Measurements from ENCODE around the gene SYT1.

The SYT1 gene

DNA sequence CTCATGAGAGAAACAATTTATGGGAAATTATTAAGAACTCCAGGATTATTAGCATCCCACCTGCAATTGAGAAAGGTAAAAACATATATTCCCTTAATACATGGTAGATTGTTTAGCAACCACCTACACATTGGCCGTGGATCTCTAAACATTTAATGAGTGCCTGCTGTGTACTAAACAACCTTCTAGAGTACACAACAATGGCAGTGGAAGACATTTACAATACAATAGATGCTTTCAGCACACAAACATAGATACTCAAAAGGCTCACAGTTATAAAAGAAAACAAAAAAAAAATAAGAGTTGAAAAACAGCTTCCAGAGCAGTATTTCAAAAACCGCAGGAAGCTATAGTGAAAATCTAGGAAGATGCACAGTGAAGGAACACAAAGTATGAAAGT is 382.9 kb downstream of the SYT1 start:
- Histone ChIP-seq H3K4me3 (ENCODE audit: low read depth, low read length) (peak overlapping the region; percentile 24; the same call in 1 of the 2 replicates), H3K9me3 (ENCODE audit: control insufficient read depth, insufficient read depth, low read length) (no peaks in the 10 kb centered on the region), H3K36me3 (ENCODE audit: control insufficient read depth, insufficient read depth, low read length) (no peaks in the 10 kb centered on the region), H3K27me3 (ENCODE audit: control insufficient read depth, insufficient read depth, low read length) (no peaks in the 10 kb centered on the region), H3K27ac (ENCODE audit: low read depth, low read length) (peak overlapping the region; percentile 75), H3K9ac (ENCODE audit: low read depth, low read length) (no peak overlapping the region), H3K4me1 (ENCODE audit: control insufficient read depth, insufficient read depth, low read length) (peaks cover 26% of the 10 kb centered on the region)

- Histone ChIP-seq H3K9me3 (ENCODE audit: control insufficient read depth, insufficient read depth, low read length) (no peaks in the 10 kb centered on the region), H3K4me1 (ENCODE audit: control insufficient read depth, insufficient read depth, low read length) (peaks cover 26% of the 10 kb centered on the region), H3K36me3 (ENCODE audit: control insufficient read depth, insufficient read depth, low read length) (no peaks in the 10 kb centered on the region), H3K4me3 (ENCODE audit: low read depth, low read length) (no peak overlapping the region), H3K27me3 (ENCODE audit: control insufficient read depth, insufficient read depth, low read length) (no peaks in the 10 kb centered on the region), H3K27ac (ENCODE audit: low read depth, low read length) (no peak overlapping the region), H3K9ac (ENCODE audit: low read depth, low read length) (no peak overlapping the region)
Observed at GRCh38 chr12:79250186-79250585, 385.6 kb downstream of the SYT1 start.

DNA sequence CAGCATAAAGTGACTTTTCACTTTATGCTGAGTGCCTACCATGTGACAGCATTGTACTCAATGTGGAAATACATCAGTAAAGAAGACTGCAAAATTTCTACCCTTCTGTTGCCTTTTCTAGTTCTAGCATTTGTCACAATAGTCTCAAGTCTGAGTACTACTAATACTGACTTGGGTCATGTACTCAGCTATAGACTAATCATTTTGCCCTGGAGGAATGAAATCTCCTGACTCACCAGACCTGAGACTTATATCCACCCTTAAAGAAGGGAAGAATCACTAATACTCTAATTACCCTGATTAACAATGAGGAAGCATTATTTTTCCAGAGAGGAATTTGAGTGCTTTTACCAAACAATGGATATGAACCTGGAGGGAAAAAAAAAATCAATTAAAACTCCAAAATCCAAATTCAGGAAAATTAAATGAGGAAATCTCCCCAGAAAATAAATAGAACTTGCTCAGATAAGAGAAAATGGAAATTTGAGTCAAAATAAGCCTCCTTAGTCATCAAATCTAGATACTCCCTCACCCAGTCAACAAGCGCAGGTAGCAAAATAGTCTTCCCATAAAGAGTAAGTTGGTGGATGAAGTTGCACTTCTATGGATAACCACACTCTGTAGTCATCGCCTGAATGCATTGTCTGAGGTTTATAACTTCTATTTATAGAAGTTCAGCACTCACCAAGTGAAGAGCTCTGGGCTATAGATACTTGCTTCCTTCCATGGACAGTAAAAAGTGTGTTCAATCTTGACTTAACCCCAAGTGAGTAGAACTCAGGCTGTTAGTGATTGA is 386.6 kb downstream of the SYT1 start:
- no peaks in the 10 kb centered on the region for H3K36me3 ChIP-seq (ENCODE audit: control insufficient read depth, insufficient read depth, low read length)
- no peak overlapping the region for H3K9ac ChIP-seq (ENCODE audit: low read depth, low read length)
- no peaks in the 10 kb centered on the region for H3K27me3 ChIP-seq (ENCODE audit: control insufficient read depth, insufficient read depth, low read length)
- no peak overlapping the region for H3K27ac ChIP-seq (ENCODE audit: low read depth, low read length)
- H3K4me3 ChIP-seq (ENCODE audit: low read depth, low read length): no peak overlapping the region
- no peaks in the 10 kb centered on the region for H3K9me3 ChIP-seq (ENCODE audit: control insufficient read depth, insufficient read depth, low read length)
- H3K4me1 ChIP-seq (ENCODE audit: control insufficient read depth, insufficient read depth, low read length): peaks cover 26% of the 10 kb centered on the region

- Histone ChIP-seq H3K27ac (ENCODE audit: low read depth, low read length) (no peak overlapping the region), H3K4me1 (ENCODE audit: control insufficient read depth, insufficient read depth, low read length) (peaks cover 13% of the 10 kb centered on the region), H3K9ac (ENCODE audit: low read depth, low read length) (no peak overlapping the region), H3K27me3 (ENCODE audit: control insufficient read depth, insufficient read depth, low read length) (no peaks in the 10 kb centered on the region), H3K9me3 (ENCODE audit: control insufficient read depth, insufficient read depth, low read length) (no peaks in the 10 kb centered on the region), H3K4me3 (ENCODE audit: low read depth, low read length) (no peak overlapping the region), H3K36me3 (ENCODE audit: control insufficient read depth, insufficient read depth, low read length) (no peaks in the 10 kb centered on the region)
Observed at GRCh38 chr12:79252358-79253075, 387.9 kb downstream of the SYT1 start.

- no peak overlapping the region for H3K27ac ChIP-seq (ENCODE audit: low read depth, low read length)
- H3K27me3 ChIP-seq (ENCODE audit: control insufficient read depth, insufficient read depth, low read length): no peaks in the 10 kb centered on the region; the same call in 1 of the 2 replicates
- H3K36me3 ChIP-seq (ENCODE audit: control insufficient read depth, insufficient read depth, low read length): no peaks in the 10 kb centered on the region
- H3K9me3 ChIP-seq (ENCODE audit: control insufficient read depth, insufficient read depth, low read length): no peaks in the 10 kb centered on the region
- no peak overlapping the region for H3K9ac ChIP-seq (ENCODE audit: low read depth, low read length)
- H3K4me3 ChIP-seq (ENCODE audit: low read depth, low read length): no peak overlapping the region
- no peaks in the 10 kb centered on the region for H3K4me1 ChIP-seq (ENCODE audit: control insufficient read depth, insufficient read depth, low read length)
Observed at GRCh38 chr12:79255288-79255687, 390.7 kb downstream of the SYT1 start.

GRCh38 chr12:79260923-79261322 is 396.3 kb downstream of the SYT1 start:
- Histone ChIP-seq H3K4me1 (ENCODE audit: control insufficient read depth, insufficient read depth, low read length) (no peaks in the 10 kb centered on the region), H3K9ac (ENCODE audit: low read depth, low read length) (no peak overlapping the region), H3K27ac (ENCODE audit: low read depth, low read length) (no peak overlapping the region), H3K27me3 (ENCODE audit: control insufficient read depth, insufficient read depth, low read length) (peaks cover 3% of the 10 kb centered on the region; the same call in 1 of the 2 replicates), H3K9me3 (ENCODE audit: control insufficient read depth, insufficient read depth, low read length) (no peaks in the 10 kb centered on the region), H3K4me3 (ENCODE audit: low read depth, low read length) (no peak overlapping the region), H3K36me3 (ENCODE audit: control insufficient read depth, insufficient read depth, low read length) (no peaks in the 10 kb centered on the region)

GRCh38 chr12:79262938-79263337 is 398.4 kb downstream of the SYT1 start:
- Histone ChIP-seq H3K27ac (ENCODE audit: low read depth, low read length) (no peak overlapping the region), H3K9me3 (ENCODE audit: control insufficient read depth, insufficient read depth, low read length) (no peaks in the 10 kb centered on the region), H3K9ac (ENCODE audit: low read depth, low read length) (no peak overlapping the region), H3K36me3 (ENCODE audit: control insufficient read depth, insufficient read depth, low read length) (no peaks in the 10 kb centered on the region), H3K4me1 (ENCODE audit: control insufficient read depth, insufficient read depth, low read length) (no peaks in the 10 kb centered on the region), H3K4me3 (ENCODE audit: low read depth, low read length) (no peak overlapping the region), H3K27me3 (ENCODE audit: control insufficient read depth, insufficient read depth, low read length) (peaks cover 3% of the 10 kb centered on the region; the same call in 1 of the 2 replicates)

- H3K9me3 ChIP-seq (ENCODE audit: control insufficient read depth, insufficient read depth, low read length): no peaks in the 10 kb centered on the region
- no peak overlapping the region for H3K9ac ChIP-seq (ENCODE audit: low read depth, low read length)
- no peak overlapping the region for H3K4me3 ChIP-seq (ENCODE audit: low read depth, low read length)
- peaks cover 3% of the 10 kb centered on the region; the same call in 1 of the 2 replicates for H3K27me3 ChIP-seq (ENCODE audit: control insufficient read depth, insufficient read depth, low read length)
- H3K4me1 ChIP-seq (ENCODE audit: control insufficient read depth, insufficient read depth, low read length): no peaks in the 10 kb centered on the region
- no peaks in the 10 kb centered on the region for H3K36me3 ChIP-seq (ENCODE audit: control insufficient read depth, insufficient read depth, low read length)
- no peak overlapping the region for H3K27ac ChIP-seq (ENCODE audit: low read depth, low read length)
Observed at GRCh38 chr12:79266343-79267144, 402.0 kb downstream of the SYT1 start.

GRCh38 chr12:79267580-79267979 is 403.0 kb downstream of the SYT1 start:
- Histone ChIP-seq H3K27me3 (ENCODE audit: control insufficient read depth, insufficient read depth, low read length) (no peaks in the 10 kb centered on the region; the same call in 1 of the 2 replicates), H3K27ac (ENCODE audit: low read depth, low read length) (no peak overlapping the region), H3K4me1 (ENCODE audit: control insufficient read depth, insufficient read depth, low read length) (no peaks in the 10 kb centered on the region)

GRCh38 chr12:79274501-79275064 is 410.0 kb downstream of the SYT1 start:
- Histone ChIP-seq H3K4me3 (ENCODE audit: low read depth, low read length) (no peak overlapping the region), H3K9ac (ENCODE audit: low read depth, low read length) (no peak overlapping the region), H3K9me3 (ENCODE audit: control insufficient read depth, insufficient read depth, low read length) (no peaks in the 10 kb centered on the region), H3K27me3 (ENCODE audit: control insufficient read depth, insufficient read depth, low read length) (no peaks in the 10 kb centered on the region), H3K27ac (ENCODE audit: low read depth, low read length) (no peak overlapping the region), H3K36me3 (ENCODE audit: control insufficient read depth, insufficient read depth, low read length) (no peaks in the 10 kb centered on the region), H3K4me1 (ENCODE audit: control insufficient read depth, insufficient read depth, low read length) (0 out of 2 replicates have a peak, but pooled peaks cover 2% of the 10 kb centered on the region)

More at GRCh38 chr12:79267580-79267979, 403.0 kb downstream of the SYT1 start:
- no peak overlapping the region for H3K4me3 ChIP-seq (ENCODE audit: low read depth, low read length)
- no peaks in the 10 kb centered on the region for H3K36me3 ChIP-seq (ENCODE audit: control insufficient read depth, insufficient read depth, low read length)
- H3K9me3 ChIP-seq (ENCODE audit: control insufficient read depth, insufficient read depth, low read length): no peaks in the 10 kb centered on the region
- H3K9ac ChIP-seq (ENCODE audit: low read depth, low read length): no peak overlapping the region

Measured in HUES48 (cell line).